SK-N-SH treated with all-trans-retinoic acid at 6 μM for 48 hours (cell line): ENCODE data around the gene SLC22A5.

ENCODE experiments used
- GLIS3 ChIP-seq: fragments of 250-450 bp; sonication (Bioruptor Pico); IDR thresholded peaks from 2 replicates; pipeline ENCODE4 v1.5.0; 2020; ENCODE audit warnings: mild to moderate bottlenecking, moderate library complexity
- PATZ1 ChIP-seq: fragments of 250-450 bp; sonication (Bioruptor Pico); IDR thresholded peaks from 2 replicates; pipeline ENCODE4 v1.8.0; 2020; ENCODE audit warnings: mild to moderate bottlenecking, moderate library complexity, borderline replicate concordance
- RARB ChIP-seq: fragments of 250-450 bp; sonication (Bioruptor Pico); IDR thresholded peaks from 2 replicates; pipeline ENCODE4 v1.8.0; 2021; ENCODE audit warnings: mild to moderate bottlenecking, moderate library complexity
- TCF4 ChIP-seq: fragments of 250-450 bp; sonication (Bioruptor Pico); IDR thresholded peaks from 2 replicates; pipeline ENCODE4 v1.8.0; 2021; ENCODE audit warnings: mild to moderate bottlenecking, moderate library complexity, borderline replicate concordance
- TOX ChIP-seq: fragments of 250-450 bp; sonication (Bioruptor Pico); IDR thresholded peaks from 2 replicates; pipeline ENCODE4 v1.8.0; 2021; ENCODE audit warnings: mild to moderate bottlenecking, moderate library complexity, borderline replicate concordance
- ZC3H10 ChIP-seq: fragments of 250-450 bp; sonication (Bioruptor Pico); IDR thresholded peaks from 2 replicates; pipeline ENCODE4 v1.5.1; 2021; ENCODE audit warnings: mild to moderate bottlenecking, moderate library complexity
- ZNF8 ChIP-seq: fragments of 450-650 bp; formaldehyde crosslinking; IDR thresholded peaks from 2 replicates; pipeline ENCODE4 v1.5.0; 2020; ENCODE audit warnings: mild to moderate bottlenecking, moderate library complexity

- TF ChIP-seq RARB (CRISPR knock-in tag) (no peak), ZC3H10 (CRISPR knock-in tag) (no peak), PATZ1 (CRISPR knock-in tag) (no peak), ZNF8 (CRISPR knock-in tag) (no peak), TCF4 (no peak), TOX (no peak), GLIS3 (no peak)
Observed at GRCh38 chr5:132431632-132432031, 62.1 kb downstream of the SLC22A5 start.
